HG02943 (cell line): ENCODE data around the gene GINS1.
A peak's percentile ranks its signal among the peaks of the same experiment; 100 is the strongest.
"Not testable (repeated sequence)": the region's sequence is repeated elsewhere in the genome, so short reads cannot be mapped to it uniquely, and the experiment has no call there.

Source experiments
- ATAC-seq: cut with Tn5 transposase; IDR thresholded peaks from one replicate; pipeline ENCODE4 v1.9.1; 2021; ENCODE audit warnings: mild to moderate bottlenecking, low read depth, moderate library complexity; ENCODE audit not compliant: unreplicated experiment

The GINS1 gene

GRCh38 chr20:25389401-25389857 is 18.0 kb upstream of the GINS1 start:
- ATAC-seq: peak; percentile 5

GRCh38 chr20:25389858-25390537 is 17.5 kb upstream of the GINS1 start:
- peak; percentile 26 for ATAC-seq

- peak; percentile 84 for ATAC-seq
Measured at GRCh38 chr20:25390538-25391528, 16.6 kb upstream of the GINS1 start, which contains the start of gene ABHD12. TSS of gene ABHD12 (minus strand) at chr20:25390835. CDS start at chr20:25390703, 132 bp downstream.

GRCh38 chr20:25394276-25394675 is 13.2 kb upstream of the GINS1 start:
- no peak for ATAC-seq

GRCh38 chr20:25394996-25395395 is 12.5 kb upstream of the GINS1 start:
- ATAC-seq: no peak

GRCh38 chr20:25397096-25397495 is 10.4 kb upstream of the GINS1 start:
- ATAC-seq: no peak

- ATAC-seq: no peak
Measured at GRCh38 chr20:25397821-25398220, 9.7 kb upstream of the GINS1 start.

- ATAC-seq: no peak
Measured at GRCh38 chr20:25398376-25399036, 9.0 kb upstream of the GINS1 start.

GRCh38 chr20:25399037-25399430 is 8.4 kb upstream of the GINS1 start:
- no peak for ATAC-seq

- not testable (repeated sequence) for ATAC-seq
Measured at GRCh38 chr20:25400291-25400732, 7.2 kb upstream of the GINS1 start.

GRCh38 chr20:25402583-25402982 is 4.9 kb upstream of the GINS1 start:
- ATAC-seq: no peak

- no peak for ATAC-seq
Measured at GRCh38 chr20:25408170-25408547, 686 bp downstream of the GINS1 start.

- no peak for ATAC-seq
Measured at GRCh38 chr20:25408890-25409289, 1.4 kb downstream of the GINS1 start.

- no peak for ATAC-seq
Measured at GRCh38 chr20:25418776-25419175, 11.3 kb downstream of the GINS1 start.

- no peak for ATAC-seq
Measured at GRCh38 chr20:25421102-25421501, 13.6 kb downstream of the GINS1 start.

- ATAC-seq: no peak
Measured at GRCh38 chr20:25422032-25422431, 14.6 kb downstream of the GINS1 start.

GRCh38 chr20:25424536-25424935 is 17.1 kb downstream of the GINS1 start:
- ATAC-seq: no peak

GRCh38 chr20:25437153-25437581 is 29.7 kb downstream of the GINS1 start:
- ATAC-seq: no peak

- no peak for ATAC-seq
Measured at GRCh38 chr20:25439328-25439727, 31.9 kb downstream of the GINS1 start.

- ATAC-seq: no peak
Measured at GRCh38 chr20:25444556-25444955, 37.1 kb downstream of the GINS1 start.

GRCh38 chr20:25447671-25448070 is 40.2 kb downstream of the GINS1 start:
- no peak for ATAC-seq
